HG03045 (cell line): ENCODE data around the gene NHLRC4.
"Not testable (repeated sequence)": the region's sequence is repeated elsewhere in the genome, so short reads cannot be mapped to it uniquely, and the experiment has no call there.

Source experiments
- ATAC-seq: cut with Tn5 transposase; IDR thresholded peaks from one replicate; pipeline ENCODE4 v1.9.1; 2021; ENCODE audit warnings: mild to moderate bottlenecking, moderate library complexity; ENCODE audit not compliant: unreplicated experiment

NHLRC4 gene

GRCh38 chr16:596736-597060 is 29.9 kb downstream of the NHLRC4 start:
- ATAC-seq = no peak

- not testable (repeated sequence) for ATAC-seq
Observed at GRCh38 chr16:597655-598054, 30.9 kb downstream of the NHLRC4 start.

DNA sequence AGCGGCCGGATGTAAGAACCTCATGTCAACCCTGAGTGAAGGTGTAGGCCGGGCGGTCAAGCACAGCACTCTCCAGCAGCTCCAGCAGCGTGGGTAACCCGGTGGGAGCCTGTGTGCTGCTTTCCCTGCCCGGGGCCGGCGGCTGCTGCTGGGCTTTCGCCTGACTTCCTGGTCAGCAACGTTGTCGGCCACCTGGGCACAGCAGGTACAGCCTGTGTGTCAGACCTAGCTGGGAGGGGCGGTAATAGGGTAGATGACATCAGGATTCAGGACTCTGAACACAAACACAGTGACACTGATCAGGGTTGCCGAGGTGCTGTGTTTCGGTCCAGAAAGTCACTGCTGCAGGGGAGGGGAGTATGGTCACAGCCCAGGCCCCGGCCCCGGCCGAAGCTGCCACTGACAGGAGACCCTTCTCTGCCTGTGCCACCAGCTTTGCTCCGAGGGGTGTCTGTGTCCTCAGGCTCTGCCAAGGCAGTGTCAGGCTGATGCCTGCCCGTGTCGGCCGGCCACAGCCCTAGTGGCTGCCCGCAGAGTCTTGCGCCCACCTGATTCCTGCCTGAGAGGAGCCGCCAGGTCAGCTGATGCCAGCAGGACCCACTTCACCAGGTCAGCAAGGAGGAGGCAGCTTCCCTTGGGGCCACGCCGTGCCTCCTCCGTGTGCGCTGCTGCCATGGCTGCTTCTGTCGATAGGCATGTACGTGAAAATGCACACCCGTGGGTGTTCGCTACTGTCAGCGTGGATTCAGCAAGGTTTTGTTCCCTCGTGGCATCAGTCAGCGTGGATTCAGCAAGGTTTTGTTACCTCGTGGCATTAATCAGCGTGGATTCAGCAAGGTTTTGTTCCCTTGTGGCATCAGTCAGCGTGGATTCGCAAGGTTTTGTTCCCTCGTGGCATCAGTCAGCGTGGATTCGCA is 32.3 kb downstream of the NHLRC4 start:
- ATAC-seq = no peak

- no peak for ATAC-seq
Observed at GRCh38 chr16:600781-601180, 34.0 kb downstream of the NHLRC4 start.

DNA sequence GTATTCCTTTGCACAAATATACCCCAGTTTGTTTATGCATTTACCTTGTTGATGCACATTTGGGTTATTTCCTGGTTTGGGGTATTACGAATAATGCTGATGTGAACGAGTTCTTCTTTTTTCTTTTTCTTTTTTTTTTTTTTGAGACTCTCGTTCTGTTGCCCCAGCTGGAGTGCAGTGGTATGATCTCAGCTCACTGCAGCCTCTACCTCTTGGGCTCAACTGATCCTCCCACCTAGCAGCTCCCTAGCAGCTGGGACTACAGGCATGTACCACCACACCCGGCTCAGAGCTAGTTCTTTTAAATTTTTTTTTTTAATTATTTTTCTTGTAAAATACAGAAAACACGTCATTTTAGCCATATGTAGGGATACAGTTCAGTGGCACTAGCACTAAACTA is 37.1 kb downstream of the NHLRC4 start:
- no peak for ATAC-seq

- no peak for ATAC-seq
Observed at GRCh38 chr16:606656-607307, 40.0 kb downstream of the NHLRC4 start.

DNA sequence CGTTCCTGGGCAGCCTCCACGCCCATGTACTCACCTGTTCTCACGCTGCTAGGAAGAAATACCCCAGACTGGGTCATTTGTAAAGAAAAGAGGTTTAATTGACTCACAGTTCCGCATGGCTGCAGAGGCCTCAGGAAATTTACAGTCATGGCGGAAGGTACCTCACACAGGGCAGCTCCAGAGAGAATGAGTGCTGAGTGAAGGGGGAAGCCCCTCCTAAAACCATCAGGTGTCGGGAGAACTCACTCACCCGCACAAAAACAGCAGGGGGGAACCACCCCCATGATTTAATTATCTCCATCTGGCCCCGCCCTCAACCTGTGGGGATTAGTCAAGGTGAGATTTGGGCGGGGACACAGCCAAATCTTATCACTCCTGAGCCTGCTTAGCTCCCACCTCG is 41.2 kb downstream of the NHLRC4 start:
- no peak for ATAC-seq

- no peak for ATAC-seq
Observed at GRCh38 chr16:609316-609715, 42.5 kb downstream of the NHLRC4 start.

GRCh38 chr16:609984-610383 is 43.2 kb downstream of the NHLRC4 start:
- ATAC-seq = no peak

DNA sequence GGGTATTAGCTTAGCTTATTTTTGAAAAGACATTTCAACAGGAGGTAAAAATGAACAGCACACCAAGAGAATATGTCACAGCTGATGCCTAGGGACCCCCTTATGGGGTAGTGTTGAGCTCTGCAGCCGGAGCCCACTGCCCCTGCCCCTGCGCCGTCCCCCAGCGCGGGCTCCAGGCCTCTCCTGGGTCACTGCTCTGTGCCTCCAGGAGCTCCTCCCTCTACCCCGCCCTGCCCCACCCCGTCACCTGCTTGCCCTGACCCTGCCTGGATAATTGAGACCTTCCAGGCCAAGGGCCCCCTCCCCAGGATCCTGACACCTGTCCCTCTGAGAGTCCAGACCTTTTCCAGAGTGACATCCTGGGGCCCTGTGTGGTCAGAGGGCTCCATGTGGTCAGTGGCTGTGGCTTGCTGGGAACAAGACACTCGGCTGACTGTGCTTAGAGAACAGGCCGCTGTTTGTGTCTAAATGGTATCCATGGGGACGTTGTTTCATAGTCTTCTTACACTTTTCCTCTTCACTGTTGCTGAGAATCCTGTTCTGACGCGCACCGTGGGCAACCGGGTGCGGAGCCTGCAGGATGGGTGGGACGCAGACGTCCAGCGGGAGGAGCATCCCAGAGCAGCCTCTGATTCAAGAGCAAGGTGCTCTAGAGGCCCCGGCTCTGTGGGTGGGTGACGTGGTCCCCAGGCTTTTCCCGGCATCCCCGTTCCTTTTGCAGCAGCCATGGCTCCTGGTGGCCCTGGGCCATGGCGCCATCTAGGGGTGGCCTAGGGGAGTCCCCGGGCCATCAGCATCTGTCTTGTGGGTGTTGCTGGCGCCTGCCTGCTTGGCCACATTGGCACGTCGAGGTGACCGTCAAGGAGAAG is 43.9 kb downstream of the NHLRC4 start:
- ATAC-seq = no peak

- no peak for ATAC-seq
Observed at GRCh38 chr16:615122-615521, 48.3 kb downstream of the NHLRC4 start.

DNA sequence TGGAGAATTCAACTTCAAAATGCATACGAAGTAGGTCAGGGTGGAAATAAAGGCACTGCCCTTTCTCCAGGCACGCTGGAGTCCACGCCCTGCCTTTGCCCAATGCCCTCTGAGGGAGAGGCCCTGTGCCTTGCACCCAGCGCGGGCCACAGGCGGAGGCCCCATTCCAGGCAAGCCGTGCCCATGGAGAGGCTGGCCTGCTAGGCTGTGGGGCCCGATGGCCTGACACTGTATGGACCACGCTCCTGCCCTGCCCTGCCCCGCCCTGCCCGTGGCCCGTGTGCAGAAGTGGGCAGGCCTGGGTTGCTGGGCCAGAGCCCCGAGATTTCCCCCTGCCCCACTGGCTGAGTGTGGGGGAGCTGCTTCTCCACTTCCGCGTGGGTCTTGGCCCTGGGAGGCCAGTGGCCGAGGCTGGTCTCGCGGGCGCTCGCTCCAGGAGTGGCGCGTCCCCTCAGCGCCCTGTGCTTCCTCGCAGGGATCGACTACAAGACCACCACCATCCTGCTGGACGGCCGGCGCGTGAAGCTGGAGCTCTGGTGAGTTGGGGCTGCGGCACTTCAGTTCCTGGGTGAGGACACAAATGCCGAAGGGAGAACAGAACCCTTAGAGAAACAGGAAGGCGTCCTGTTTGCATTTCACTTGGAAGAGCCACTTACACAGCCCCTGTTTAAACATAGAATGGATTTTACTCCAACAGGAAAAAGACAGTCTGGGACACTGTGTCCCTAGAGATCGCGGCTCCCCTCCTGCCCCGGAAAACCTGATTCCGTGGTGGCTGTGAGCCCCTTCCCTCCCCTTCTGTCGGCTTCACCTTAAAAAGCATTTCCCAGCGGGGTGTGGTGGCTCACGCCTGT is 50.2 kb downstream of the NHLRC4 start:
- no peak for ATAC-seq

- ATAC-seq = no peak
Observed at GRCh38 chr16:617855-618254, 51.0 kb downstream of the NHLRC4 start.
